K562 (cell line): ENCODE measurements around the gene PFKL.

Experiments
- ZC3H11A ChIP-seq: IDR thresholded peaks from 2 replicates; pipeline ENCODE4 v1.6.1; 2012; ENCODE audit warnings: low read depth, low read length, improper control_type of control experiment
- ZNF274 ChIP-seq: IDR thresholded peaks from 2 replicates; pipeline ENCODE4 v1.6.1; 2011; ENCODE audit warnings: low read depth, mild to moderate bottlenecking, low read length, moderate library complexity, borderline replicate concordance

- no peak for TF ChIP-seq ZC3H11A
- TF ChIP-seq ZNF274, result no peak
Measured at GRCh38 chr21:44303490-44303981, 3.7 kb downstream of the PFKL start.
